Kidney epithelial cell (primary cell): ENCODE data around the gene CARS1. TPM values are rescaled to one million over a fixed set of nuclear protein-coding genes. Genes with fewer than 3 reads are reported as not detected.

ENCODE experiments used
- DNase-seq: peaks from one replicate; pipeline ENCODE4 v3.0.0-alpha.2; 2010; ENCODE audit warnings: low read depth
- H3K27me3 ChIP-seq: 2 replicates; pipeline ENCODE4 v1.6.0; 2011; ENCODE audit warnings: low read length; ENCODE audit not compliant: control insufficient read depth, insufficient read depth
- H3K36me3 ChIP-seq: 2 replicates; pipeline ENCODE4 v1.5.1; 2011; ENCODE audit warnings: low read length; ENCODE audit not compliant: control insufficient read depth, insufficient read depth
- H3K4me3 ChIP-seq: 2 replicates; pipeline ENCODE4 v1.5.1; 2011; ENCODE audit warnings: low read depth, mild to moderate bottlenecking, control low read depth, low read length
- total RNA-seq: library from RNA; depleted of rRNA; stranded (reverse); fragments of >200 nt; gene quantifications from 2 replicates; pipeline ENCODE4 v1.2.3, GENCODE V29; 2015
- TF ChIP-seq, protein P1 (sequence below): IDR thresholded peaks from 2 replicates; pipeline ENCODE4 v1.5.1; 2011; ENCODE audit warnings: mild to moderate bottlenecking, moderate library complexity, low read length, control low read depth, inconsistent platforms; ENCODE audit not compliant: insufficient read depth, poor library complexity, severe bottlenecking

CARS1 gene
- total RNA-seq, 1 donor from 2014 or later: 98.3 TPM

GRCh38 chr11:3056296-3057068 is 741 bp downstream of the CARS1 start:
- Histone ChIP-seq H3K27me3 (no peaks in the 10 kb centered on the region), H3K4me3 (peak overlapping the region; percentile 98), H3K36me3 (no peaks in the 10 kb centered on the region)
- no peak for DNase-seq
- TF ChIP-seq, protein P1, sequence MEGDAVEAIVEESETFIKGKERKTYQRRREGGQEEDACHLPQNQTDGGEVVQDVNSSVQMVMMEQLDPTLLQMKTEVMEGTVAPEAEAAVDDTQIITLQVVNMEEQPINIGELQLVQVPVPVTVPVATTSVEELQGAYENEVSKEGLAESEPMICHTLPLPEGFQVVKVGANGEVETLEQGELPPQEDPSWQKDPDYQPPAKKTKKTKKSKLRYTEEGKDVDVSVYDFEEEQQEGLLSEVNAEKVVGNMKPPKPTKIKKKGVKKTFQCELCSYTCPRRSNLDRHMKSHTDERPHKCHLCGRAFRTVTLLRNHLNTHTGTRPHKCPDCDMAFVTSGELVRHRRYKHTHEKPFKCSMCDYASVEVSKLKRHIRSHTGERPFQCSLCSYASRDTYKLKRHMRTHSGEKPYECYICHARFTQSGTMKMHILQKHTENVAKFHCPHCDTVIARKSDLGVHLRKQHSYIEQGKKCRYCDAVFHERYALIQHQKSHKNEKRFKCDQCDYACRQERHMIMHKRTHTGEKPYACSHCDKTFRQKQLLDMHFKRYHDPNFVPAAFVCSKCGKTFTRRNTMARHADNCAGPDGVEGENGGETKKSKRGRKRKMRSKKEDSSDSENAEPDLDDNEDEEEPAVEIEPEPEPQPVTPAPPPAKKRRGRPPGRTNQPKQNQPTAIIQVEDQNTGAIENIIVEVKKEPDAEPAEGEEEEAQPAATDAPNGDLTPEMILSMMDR: no peak

- H3K27me3 ChIP-seq: no peaks in the 10 kb centered on the region
- no peak for DNase-seq
- TF ChIP-seq, protein P1: no peak
- H3K36me3 ChIP-seq: no peaks in the 10 kb centered on the region
- peak overlapping the region; percentile 98 for H3K4me3 ChIP-seq
Measured at GRCh38 chr11:3055891-3056290, 1.3 kb downstream of the CARS1 start.

DNA sequence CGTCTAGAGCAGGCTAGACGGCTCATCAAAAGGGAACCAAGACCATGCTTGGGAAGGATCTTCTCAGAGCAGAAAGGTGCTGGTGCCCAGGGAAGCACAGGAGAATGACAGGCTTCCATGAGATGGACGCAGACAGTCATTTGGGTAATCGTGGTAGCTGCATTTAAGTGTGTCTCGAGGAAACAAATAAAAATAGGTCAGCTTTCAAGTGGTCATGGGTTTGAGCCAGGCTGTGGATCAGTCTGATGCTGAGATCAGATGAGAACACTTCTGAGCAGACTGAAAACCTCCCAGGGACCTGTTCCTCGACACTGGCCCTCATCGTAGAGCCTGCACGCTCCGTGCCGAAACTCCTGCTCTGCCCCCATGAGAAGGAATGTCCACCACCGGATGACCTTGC is 4.7 kb downstream of the CARS1 start:
- TF ChIP-seq, protein P1: no peak
- H3K4me3 ChIP-seq: no peak overlapping the region
- no peaks in the 10 kb centered on the region for H3K27me3 ChIP-seq
- DNase-seq: no peak
- H3K36me3 ChIP-seq: no peaks in the 10 kb centered on the region

DNA sequence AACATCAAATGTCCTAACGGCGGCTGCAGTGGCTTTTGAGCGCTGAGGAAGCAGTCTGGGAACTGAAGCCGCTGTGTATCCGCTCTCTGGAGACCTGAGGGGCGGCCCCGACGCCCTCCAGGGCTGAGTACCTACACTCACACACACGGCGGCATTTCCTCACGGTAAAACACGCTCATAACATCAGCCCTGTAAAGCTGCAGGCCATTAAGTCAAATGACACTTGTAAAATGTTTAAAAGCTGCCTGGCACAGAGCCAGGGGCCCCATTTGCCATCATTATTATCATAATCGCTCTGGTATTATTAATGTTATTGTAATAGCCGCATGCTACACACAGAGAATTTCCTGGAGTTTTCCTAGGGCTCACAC is 5.1 kb downstream of the CARS1 start:
- DNase-seq: no peak
- TF ChIP-seq, protein P1: no peak

DNA sequence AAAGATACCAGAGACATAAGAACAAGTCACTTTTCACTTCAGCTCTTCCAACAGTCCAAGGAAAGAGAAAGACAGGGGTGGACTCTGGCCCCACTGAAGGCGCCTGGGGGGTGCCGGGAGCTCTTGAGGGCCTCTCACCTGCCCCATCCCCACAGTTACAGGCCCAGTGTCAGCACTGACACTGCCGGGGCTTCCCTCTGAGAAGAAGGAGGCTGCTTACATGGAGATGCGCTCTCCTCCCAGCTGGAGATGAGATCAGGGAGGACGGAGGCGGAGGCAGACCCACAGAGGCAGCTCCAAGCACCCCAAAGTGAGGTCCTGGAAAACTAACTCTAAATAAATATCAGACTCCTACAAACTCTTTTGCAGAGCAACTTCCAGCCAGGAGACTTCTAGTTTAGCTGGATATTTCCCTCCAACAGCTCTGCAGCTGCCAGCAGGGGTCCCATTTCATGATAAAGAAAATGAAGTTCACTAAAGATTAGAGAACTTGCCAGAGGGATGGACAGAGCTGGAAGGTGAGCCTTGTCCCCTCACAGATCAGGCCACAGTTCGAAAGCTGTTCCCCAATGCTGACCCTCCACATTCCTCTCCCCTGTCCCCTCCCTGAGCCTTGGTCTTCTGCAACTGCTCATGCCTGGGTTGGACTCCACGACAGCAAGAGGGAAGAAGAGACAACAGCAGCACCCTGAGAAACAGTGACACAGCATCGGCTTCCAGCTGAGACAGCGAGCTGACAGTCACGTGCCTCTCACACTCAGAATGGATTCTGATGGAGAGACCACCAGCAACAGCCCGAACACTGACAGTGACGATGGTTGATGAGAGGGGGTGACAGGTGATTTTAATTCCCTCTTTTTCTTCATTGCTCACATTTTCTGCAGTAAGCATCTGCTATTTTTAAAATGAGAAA is 5.8 kb downstream of the CARS1 start:
- H3K27me3 ChIP-seq: no peaks in the 10 kb centered on the region
- H3K36me3 ChIP-seq: no peaks in the 10 kb centered on the region
- TF ChIP-seq, protein P1: peak; percentile 4

More for the DNA sequence above, 5.1 kb downstream of the CARS1 start:
- Histone ChIP-seq H3K4me3 (no peak overlapping the region), H3K36me3 (no peaks in the 10 kb centered on the region), H3K27me3 (no peaks in the 10 kb centered on the region)

More for the DNA sequence above, 5.8 kb downstream of the CARS1 start:
- H3K4me3 ChIP-seq: no peak overlapping the region
- DNase-seq: no peak
